Lower lobe of right lung (tissue), 2 donors: ENCODE measurements around the gene SEPTIN10. TPM values are rescaled to one million over a fixed set of nuclear protein-coding genes. Genes with fewer than 3 reads are reported as not detected.

Experiments
- ATAC-seq, 2 donors: fragments of 200-7000 bp; cut with Tn5 transposase; one replicate each; pipeline ENCODE4 v1.9.1; 2020 to 2022; ENCODE audit warnings: mild to moderate bottlenecking in 2 of 2, moderate library complexity in 2 of 2
- DNase-seq: peaks from one replicate; pipeline ENCODE4 v3.0.0-alpha.2; 2020
- H3K27ac ChIP-seq: fragments of 200-600 bp; one replicate; pipeline ENCODE4 v1.8.0; 2022
- H3K27me3 ChIP-seq: fragments of 200-600 bp; one replicate; pipeline ENCODE4 v1.8.0; 2022; ENCODE audit warnings: low read depth
- H3K36me3 ChIP-seq: fragments of 200-600 bp; one replicate; pipeline ENCODE4 v1.8.0; 2022; ENCODE audit warnings: mild to moderate bottlenecking
- H3K4me1 ChIP-seq: fragments of 200-600 bp; one replicate; pipeline ENCODE4 v1.8.0; 2022
- H3K4me3 ChIP-seq: fragments of 200-600 bp; one replicate; pipeline ENCODE4 v1.8.0; 2022; ENCODE audit warnings: mild to moderate bottlenecking
- H3K9me3 ChIP-seq: fragments of 200-600 bp; one replicate; pipeline ENCODE4 v1.8.0; 2022
- CTCF ChIP-seq: fragments of 200-600 bp; IDR thresholded peaks from one replicate; pipeline ENCODE4 v1.8.0; 2022; ENCODE audit warnings: antibody characterized with exemption, mild to moderate bottlenecking
- intact Hi-C: fragments of 100-400 bp; cut with DNase I; formaldehyde crosslinking; loops from one replicate; pipeline ENCODE4 v1.11.0; 2022
- total RNA-seq: library from RNA; stranded (reverse); fragmentation: NEBNext Ultra II Directional; extraction: Animal tissue kit (Norgen Biotek cat#: 25700); gene quantifications from one replicate; pipeline ENCODE4 v1.2.1, GENCODE V29; 2021
- donor health status: DM: no; HTN: yes; CAD: no; lungs with severe emphysema.

The SEPTIN10 gene
- total RNA-seq, 1 donor from 2014 or later, result 86.9 TPM

- intact Hi-C loops, result no loop called here
- Histone ChIP-seq H3K27me3 (no peaks in the 10 kb centered on the region), H3K4me1 (peaks cover 5% of the 10 kb centered on the region), H3K4me3 (no peak overlapping the region), H3K36me3 (peaks cover 35% of the 10 kb centered on the region), H3K27ac (no peak overlapping the region), H3K9me3 (no peaks in the 10 kb centered on the region)
- TF ChIP-seq CTCF, result no peak
- peak in 1 of 2 donors; percentile 36 for ATAC-seq
- no peak for DNase-seq
These were observed 50.5 kb downstream of the SEPTIN10 start for GRCh38 chr2:109563288-109563687.

GRCh38 chr2:109562421-109562820, 51.3 kb downstream of the SEPTIN10 start:
- H3K9me3 ChIP-seq, result no peaks in the 10 kb centered on the region
- no peak for TF ChIP-seq CTCF
- H3K4me1 ChIP-seq, result peaks cover 7% of the 10 kb centered on the region
- H3K4me3 ChIP-seq, result no peak overlapping the region
- intact Hi-C loops, result no loop called here
- no peaks in the 10 kb centered on the region for H3K27me3 ChIP-seq
- ATAC-seq (no peak), DNase-seq (no peak)
- H3K27ac ChIP-seq, result no peak overlapping the region
- H3K36me3 ChIP-seq, result peaks cover 35% of the 10 kb centered on the region

- no peak overlapping the region for H3K27ac ChIP-seq
- H3K4me3 ChIP-seq, result no peak overlapping the region
- H3K9me3 ChIP-seq, result no peaks in the 10 kb centered on the region
- H3K36me3 ChIP-seq, result peaks cover 29% of the 10 kb centered on the region
- H3K4me1 ChIP-seq, result peaks cover 7% of the 10 kb centered on the region
- intact Hi-C loops, result no loop called here
- no peak for DNase-seq
- TF ChIP-seq CTCF, result no peak
- H3K27me3 ChIP-seq, result no peaks in the 10 kb centered on the region
- ATAC-seq, result no peak
These were observed 53.5 kb downstream of the SEPTIN10 start for GRCh38 chr2:109560265-109560664.

- intact Hi-C loops, result no loop called here
- DNase-seq (no peak), ATAC-seq (peak; percentile 86 to 95)
- Histone ChIP-seq H3K27ac (peak overlapping the region; percentile 22), H3K27me3 (no peaks in the 10 kb centered on the region), H3K4me1 (peaks cover 7% of the 10 kb centered on the region), H3K36me3 (peaks cover 24% of the 10 kb centered on the region), H3K9me3 (no peaks in the 10 kb centered on the region), H3K4me3 (no peak overlapping the region)
- TF ChIP-seq CTCF, result no peak
These were observed 55.5 kb downstream of the SEPTIN10 start for GRCh38 chr2:109558076-109558882.

- Histone ChIP-seq H3K27ac (no peak overlapping the region), H3K4me3 (no peak overlapping the region), H3K4me1 (peaks cover 7% of the 10 kb centered on the region), H3K9me3 (no peaks in the 10 kb centered on the region), H3K36me3 (peaks cover 24% of the 10 kb centered on the region), H3K27me3 (no peaks in the 10 kb centered on the region)
- intact Hi-C loops, result no loop called here
- ATAC-seq (no peak), DNase-seq (no peak)
- no peak for TF ChIP-seq CTCF
These were observed 56.5 kb downstream of the SEPTIN10 start for GRCh38 chr2:109557309-109557708.
